GM12891 (cell line): Measurements from ENCODE around the gene PRKACA.

Source experiments
- POLR2A ChIP-seq: IDR thresholded peaks from 2 replicates; pipeline ENCODE4 v1.6.1; 2011; ENCODE audit warnings: low read depth, low read length, control low read depth
- POLR2AphosphoS5 ChIP-seq: IDR thresholded peaks from 2 replicates; pipeline ENCODE4 v1.6.1; 2011; ENCODE audit warnings: low read depth, low read length, control low read depth
- POU2F2 ChIP-seq: IDR thresholded peaks from 2 replicates; pipeline ENCODE4 v1.6.1; 2011; ENCODE audit warnings: low read depth, mild to moderate bottlenecking, control low read depth, low read length, moderate library complexity
- SPI1 ChIP-seq: IDR thresholded peaks from 2 replicates; pipeline ENCODE4 v1.6.1; 2011; ENCODE audit warnings: low read depth, low read length, control low read depth
- TAF1 ChIP-seq: IDR thresholded peaks from 2 replicates; pipeline ENCODE4 v1.6.1; 2011; ENCODE audit warnings: low read depth, low read length, control low read depth

- TF ChIP-seq POLR2A: no peak
- no peak for TF ChIP-seq POLR2AphosphoS5
- no peak for TF ChIP-seq TAF1
- TF ChIP-seq SPI1: no peak
- no peak for TF ChIP-seq POU2F2
Measured at GRCh38 chr19:14145381-14145780, 27.8 kb upstream of the PRKACA start.
